HCT116 (cell line): Measurements from ENCODE around the gene PLAC9. TPM values are rescaled to one million over a fixed set of nuclear protein-coding genes. Genes with fewer than 3 reads are reported as not detected.

Experiments used
- ATAC-seq: fragments of 200-7000 bp; cut with Tn5 transposase; 2 replicates; pipeline ENCODE4 v1.9.1; 2020; ENCODE audit warnings: mild to moderate bottlenecking, moderate library complexity
- BruUV-seq: library from RNA; stranded (reverse); fragments of 400-500 nt; replicated peaks from 2 replicates; lab custom pipeline; 2021; lab: Mats Ljungman, UMichigan
- CTCF ChIA-PET: fragments of 300-600 bp; sonication (Branson Sonifier 250); formaldehyde crosslinking; loops from one replicate; lab custom pipeline; 2021; ENCODE audit warnings: antibody characterized with exemption; lab: Charles Lee
- POLR2A ChIA-PET: fragments of 300-600, 350-600 bp; sonication (Branson Sonifier 250); formaldehyde crosslinking; loops from one replicate; lab custom pipeline; 2021; ENCODE audit warnings: antibody characterized with exemption; lab: Charles Lee
- RAD21 ChIA-PET, 2 experiments: fragments of 300-600 bp; sonication (Branson Sonifier 250); formaldehyde crosslinking; loops; one replicate each; lab custom pipeline; 2023; ENCODE audit warnings: low total read pairs in 2 of 2; ENCODE audit not compliant: uncharacterized antibody in 2 of 2, unreplicated experiment in 2 of 2, low non-redundant PET in 1 of 2; lab: Charles Lee
- DNase-seq: peaks from one replicate; pipeline ENCODE4 v3.0.0-alpha.2; 2010; ENCODE audit warnings: low read depth, low spot score
- H2AFZ ChIP-seq: fragments of 200-600 bp; shearing (Covaris generic), sonication (generic); 2 replicates; pipeline ENCODE4 v1.6.1; 2017; ENCODE audit warnings: low read depth, mixed run types, mixed read lengths, antibody characterized with exemption, low read length; ENCODE audit not compliant: poor library complexity, severe bottlenecking
- H3K27ac ChIP-seq: 2 replicates; pipeline ENCODE4 v1.5.1; 2012; ENCODE audit warnings: low read depth, low read length
- H3K27me3 ChIP-seq: fragments of 200-600 bp; sonication (generic); 2 replicates; pipeline ENCODE4 v1.6.1; 2016; ENCODE audit warnings: mixed run types, low read length, mixed read lengths; ENCODE audit not compliant: insufficient read depth
- H3K36me3 ChIP-seq, 2 experiments: fragments of 200-500 bp in 1 of 2; fragments of 200-600 bp in 1 of 2; sonication (Bioruptor generic) in 1 of 2; sonication (generic) in 1 of 2; 2 replicates each; pipeline versions ENCODE4 v1.5.1 to v1.6.1; 2014 to 2016; ENCODE audit warnings: low read length in 2 of 2, inconsistent platforms in 1 of 2, mixed read lengths in 1 of 2, mixed run types in 1 of 2; ENCODE audit not compliant: insufficient read depth in 2 of 2, control insufficient read depth in 1 of 2
- H3K4me1 ChIP-seq, 2 experiments: fragments of 200-600 bp in 1 of 2; sonication (generic) in 1 of 2; 2 replicates each; pipeline versions ENCODE4 v1.5.1 to v1.6.1; 2012 to 2017; ENCODE audit warnings: low read length in 2 of 2, inconsistent platforms in 1 of 2, mild to moderate bottlenecking in 1 of 2, mixed read lengths in 1 of 2, mixed run types in 1 of 2, moderate library complexity in 1 of 2; ENCODE audit not compliant: insufficient read depth in 2 of 2, control insufficient read depth in 1 of 2
- H3K4me2 ChIP-seq: fragments of 200-600 bp; sonication (generic); 2 replicates; pipeline ENCODE4 v1.6.1; 2017; ENCODE audit warnings: mixed run types, low read length, mixed read lengths
- H3K4me3 ChIP-seq, 2 experiments: fragments of 200-600 bp in 1 of 2; sonication (generic) in 1 of 2; replicated peaks in 1 of 2; 2 replicates each; pipeline ENCODE4 v1.5.1; 2011 to 2016; ENCODE audit warnings: low read length in 2 of 2, control low read depth in 1 of 2, low read depth in 1 of 2, mild to moderate bottlenecking in 1 of 2, mixed read lengths in 1 of 2, mixed run types in 1 of 2
- H3K79me2 ChIP-seq: fragments of 200-600 bp; sonication (generic); 2 replicates; pipeline ENCODE4 v1.6.1; 2017; ENCODE audit warnings: mild to moderate bottlenecking, mixed run types, low read length, moderate library complexity, mixed read lengths; ENCODE audit not compliant: insufficient read depth
- H3K9ac ChIP-seq: fragments of 200-600 bp; sonication (generic); 2 replicates; pipeline ENCODE4 v1.6.1; 2016; ENCODE audit warnings: low read length, mixed read lengths
- H3K9me2 ChIP-seq: fragments of 200-600 bp; sonication (generic), shearing (Covaris generic); 2 replicates; pipeline ENCODE4 v1.6.1; 2017; ENCODE audit warnings: mixed run types, mild to moderate bottlenecking, moderate library complexity; ENCODE audit not compliant: insufficient read depth
- H3K9me3 ChIP-seq, 2 experiments: fragments of 200-500 bp in 1 of 2; fragments of 200-600 bp in 1 of 2; sonication (Bioruptor generic) in 1 of 2; sonication (generic) in 1 of 2; 2 replicates each; pipeline ENCODE4 v1.6.1; 2014 to 2017; ENCODE audit warnings: low read length in 2 of 2, mixed read lengths in 2 of 2, inconsistent platforms in 1 of 2, low read depth in 1 of 2, mild to moderate bottlenecking in 1 of 2, mixed run types in 1 of 2, moderate library complexity in 1 of 2; ENCODE audit not compliant: control insufficient read depth in 1 of 2, insufficient read depth in 1 of 2
- H4K20me1 ChIP-seq: fragments of 200-600 bp; sonication (generic), shearing (Covaris generic); 2 replicates; pipeline ENCODE4 v1.6.1; 2017; ENCODE audit warnings: mixed run types, mild to moderate bottlenecking, moderate library complexity; ENCODE audit not compliant: insufficient read depth
- CEBPB ChIP-seq: IDR thresholded peaks from 2 replicates; pipeline ENCODE4 v1.6.1; 2012; ENCODE audit warnings: low read depth
- EGR1 ChIP-seq: IDR thresholded peaks from 2 replicates; pipeline ENCODE4 v1.6.1; 2012; ENCODE audit warnings: low read depth
- intact Hi-C: fragments of 100-400 bp; cut with micrococcal nuclease; formaldehyde crosslinking; loops from 2 replicates; pipeline ENCODE4 v1.10.0; 2022
- total RNA-seq: library from RNA; stranded (reverse); gene quantifications from one replicate; pipeline ENCODE4 v1.2.1, GENCODE V29; 2021; ENCODE audit not compliant: unreplicated experiment
- TF ChIP-seq, protein P1 (sequence below): IDR thresholded peaks from 2 replicates; pipeline ENCODE4 v1.6.1; 2011; ENCODE audit warnings: mild to moderate bottlenecking, low read length, moderate library complexity; ENCODE audit not compliant: insufficient replicate concordance; ENCODE audit errors: extremely low read depth

Gene PLAC9
- total RNA-seq, 1 experiment from 2014 or later = not detected

DNA sequence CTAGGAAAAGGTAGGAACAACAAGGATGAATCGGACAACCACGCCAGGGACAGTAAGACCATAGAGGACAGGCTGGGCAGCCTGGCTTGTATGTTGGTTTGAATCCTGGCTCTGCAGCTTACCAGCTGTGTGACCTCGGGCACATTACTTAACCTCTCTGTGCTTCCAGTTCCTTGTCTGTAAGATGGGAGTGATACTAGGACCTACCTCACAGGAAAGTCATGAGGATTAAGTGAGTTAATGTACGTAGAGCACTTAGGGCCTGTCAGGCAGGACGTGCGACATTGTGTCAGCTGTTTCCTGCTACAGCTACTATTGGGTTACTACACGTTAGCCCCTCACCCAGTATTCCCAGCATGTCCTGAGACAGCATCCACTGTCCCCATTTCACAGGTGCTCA lies 32.1 kb downstream of the PLAC9 start (continued):
- no peak for TF ChIP-seq CEBPB

- POLR2A ChIA-PET = no interaction called here
Observed at GRCh38 chr10:80165173-80165572, 32.6 kb downstream of the PLAC9 start.

More at GRCh38 chr10:80165173-80165572, 32.6 kb downstream of the PLAC9 start:
- DNase-seq = no peak
- Histone ChIP-seq H3K9me2 (no peaks in the 10 kb centered on the region), H3K9ac (no peak overlapping the region), H3K27ac (no peak overlapping the region), H3K27me3 (no peaks in the 10 kb centered on the region), H3K4me3 (no peak overlapping the region), H3K9me3 (no peaks in the 10 kb centered on the region), H3K4me2 (peak overlapping the region; percentile 26), H2AFZ (no peak overlapping the region), H3K36me3 (peaks cover 0 to 42% of the 10 kb centered on the region in 2 experiments; a peak in 2 of 4 replicates), H4K20me1 (peaks cover 3% of the 10 kb centered on the region; the same call in 1 of the 2 replicates), H3K79me2 (peaks cover 55% of the 10 kb centered on the region), H3K4me1 (peaks cover 15 to 74% of the 10 kb centered on the region in 2 experiments)
- ChIA-PET CTCF (interaction anchor here (1.4 kb wide), 1 partner anchor 58 kb away, joined by 5 read pairs; no protein-coding TSS in a partner anchor), RAD21 (interaction anchor here in 1 of 2 experiments (1.0 kb wide), 1 partner anchor 58 kb away, joined by 3 read pairs; no protein-coding TSS in a partner anchor)
- BruUV-seq = no TSS peak
- TF ChIP-seq EGR1 = no peak
- TF ChIP-seq, protein P1, sequence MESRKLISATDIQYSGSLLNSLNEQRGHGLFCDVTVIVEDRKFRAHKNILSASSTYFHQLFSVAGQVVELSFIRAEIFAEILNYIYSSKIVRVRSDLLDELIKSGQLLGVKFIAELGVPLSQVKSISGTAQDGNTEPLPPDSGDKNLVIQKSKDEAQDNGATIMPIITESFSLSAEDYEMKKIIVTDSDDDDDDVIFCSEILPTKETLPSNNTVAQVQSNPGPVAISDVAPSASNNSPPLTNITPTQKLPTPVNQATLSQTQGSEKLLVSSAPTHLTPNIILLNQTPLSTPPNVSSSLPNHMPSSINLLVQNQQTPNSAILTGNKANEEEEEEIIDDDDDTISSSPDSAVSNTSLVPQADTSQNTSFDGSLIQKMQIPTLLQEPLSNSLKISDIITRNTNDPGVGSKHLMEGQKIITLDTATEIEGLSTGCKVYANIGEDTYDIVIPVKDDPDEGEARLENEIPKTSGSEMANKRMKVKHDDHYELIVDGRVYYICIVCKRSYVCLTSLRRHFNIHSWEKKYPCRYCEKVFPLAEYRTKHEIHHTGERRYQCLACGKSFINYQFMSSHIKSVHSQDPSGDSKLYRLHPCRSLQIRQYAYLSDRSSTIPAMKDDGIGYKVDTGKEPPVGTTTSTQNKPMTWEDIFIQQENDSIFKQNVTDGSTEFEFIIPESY = no peak
- peak; percentile 47; the same call in 1 of the 2 replicates for ATAC-seq
- intact Hi-C loops = no loop called here
